Fibroblast of mammary gland (primary cell): ENCODE results near the gene TOP2A.

ENCODE experiments used
- DNase-seq: peaks from one replicate; pipeline ENCODE4 v3.0.0-alpha.2; 2010; ENCODE audit warnings: low read depth
- H3K4me3 ChIP-seq: 2 replicates; pipeline ENCODE4 v1.5.1; 2011; ENCODE audit warnings: low read depth, mild to moderate bottlenecking, low read length, moderate library complexity; ENCODE audit not compliant: control insufficient read depth
- TF ChIP-seq, protein P1 (sequence below): conservative IDR thresholded peaks from 2 replicates; pipeline ENCODE4 v1.5.1; 2011; ENCODE audit warnings: low read depth, low read length, inconsistent platforms; ENCODE audit not compliant: control insufficient read depth, insufficient read depth

Gene TOP2A

GRCh38 chr17:40457964-40458791 is 40.5 kb upstream of the TOP2A start:
- TF ChIP-seq, protein P1, sequence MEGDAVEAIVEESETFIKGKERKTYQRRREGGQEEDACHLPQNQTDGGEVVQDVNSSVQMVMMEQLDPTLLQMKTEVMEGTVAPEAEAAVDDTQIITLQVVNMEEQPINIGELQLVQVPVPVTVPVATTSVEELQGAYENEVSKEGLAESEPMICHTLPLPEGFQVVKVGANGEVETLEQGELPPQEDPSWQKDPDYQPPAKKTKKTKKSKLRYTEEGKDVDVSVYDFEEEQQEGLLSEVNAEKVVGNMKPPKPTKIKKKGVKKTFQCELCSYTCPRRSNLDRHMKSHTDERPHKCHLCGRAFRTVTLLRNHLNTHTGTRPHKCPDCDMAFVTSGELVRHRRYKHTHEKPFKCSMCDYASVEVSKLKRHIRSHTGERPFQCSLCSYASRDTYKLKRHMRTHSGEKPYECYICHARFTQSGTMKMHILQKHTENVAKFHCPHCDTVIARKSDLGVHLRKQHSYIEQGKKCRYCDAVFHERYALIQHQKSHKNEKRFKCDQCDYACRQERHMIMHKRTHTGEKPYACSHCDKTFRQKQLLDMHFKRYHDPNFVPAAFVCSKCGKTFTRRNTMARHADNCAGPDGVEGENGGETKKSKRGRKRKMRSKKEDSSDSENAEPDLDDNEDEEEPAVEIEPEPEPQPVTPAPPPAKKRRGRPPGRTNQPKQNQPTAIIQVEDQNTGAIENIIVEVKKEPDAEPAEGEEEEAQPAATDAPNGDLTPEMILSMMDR, result no peak
- DNase-seq, result peak; percentile 90
- H3K4me3 ChIP-seq, result no peak overlapping the region

GRCh38 chr17:40457369-40457768 is 39.7 kb upstream of the TOP2A start:
- no peak for DNase-seq
- no peak overlapping the region for H3K4me3 ChIP-seq
- TF ChIP-seq, protein P1, result no peak

DNA sequence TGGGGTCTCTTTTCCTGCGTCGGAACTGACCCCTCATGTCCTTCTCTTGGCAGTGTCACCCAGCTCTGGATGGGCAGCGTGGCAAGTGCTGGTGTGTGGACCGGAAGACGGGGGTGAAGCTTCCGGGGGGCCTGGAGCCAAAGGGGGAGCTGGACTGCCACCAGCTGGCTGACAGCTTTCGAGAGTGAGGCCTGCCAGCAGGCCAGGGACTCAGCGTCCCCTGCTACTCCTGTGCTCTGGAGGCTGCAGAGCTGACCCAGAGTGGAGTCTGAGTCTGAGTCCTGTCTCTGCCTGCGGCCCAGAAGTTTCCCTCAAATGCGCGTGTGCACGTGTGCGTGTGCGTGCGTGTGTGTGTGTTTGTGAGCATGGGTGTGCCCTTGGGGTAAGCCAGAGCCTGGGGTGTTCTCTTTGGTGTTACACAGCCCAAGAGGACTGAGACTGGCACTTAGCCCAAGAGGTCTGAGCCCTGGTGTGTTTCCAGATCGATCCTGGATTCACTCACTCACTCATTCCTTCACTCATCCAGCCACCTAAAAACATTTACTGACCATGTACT is 38.8 kb upstream of the TOP2A start:
- peak; percentile 55 for DNase-seq
- no peak overlapping the region for H3K4me3 ChIP-seq
- TF ChIP-seq, protein P1, result no peak

GRCh38 chr17:40454613-40454995 is 36.9 kb upstream of the TOP2A start:
- no peak for DNase-seq
- H3K4me3 ChIP-seq, result no peak overlapping the region
- TF ChIP-seq, protein P1, result no peak

DNA sequence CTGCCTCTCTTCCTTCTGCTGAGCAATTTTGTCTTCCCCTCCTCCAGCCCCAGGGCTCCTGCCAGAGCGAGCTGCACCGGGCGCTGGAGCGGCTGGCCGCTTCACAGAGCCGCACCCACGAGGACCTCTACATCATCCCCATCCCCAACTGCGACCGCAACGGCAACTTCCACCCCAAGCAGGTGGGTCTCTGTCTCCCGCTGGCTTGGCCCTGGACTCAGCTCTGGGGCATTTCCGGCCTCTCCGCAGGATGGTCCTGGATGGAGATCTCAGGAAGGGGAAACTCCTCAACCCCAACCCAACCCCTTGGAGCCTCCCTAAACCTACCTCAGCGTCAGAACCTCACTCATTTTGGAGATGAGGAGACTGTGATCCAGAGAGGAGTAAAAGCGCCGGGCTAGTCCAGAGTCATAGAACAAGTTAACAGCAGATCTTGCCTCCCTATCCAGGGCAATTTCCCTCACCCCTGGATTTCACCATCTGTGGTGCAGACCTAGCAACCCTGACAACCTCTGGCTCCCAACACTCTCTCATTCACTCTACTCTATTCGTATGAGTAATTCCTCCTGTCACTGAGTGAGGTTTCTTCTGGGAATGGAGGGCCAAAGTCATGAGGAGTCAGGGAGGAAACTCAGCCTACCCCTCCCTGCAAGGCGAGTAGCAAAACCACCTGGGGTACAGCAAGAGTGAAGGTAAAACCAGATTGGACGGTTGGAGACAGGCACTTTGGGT is 36.4 kb upstream of the TOP2A start:
- DNase-seq, result peak; percentile 93
- TF ChIP-seq, protein P1, result no peak
- peak overlapping the region; percentile 17 for H3K4me3 ChIP-seq

DNA sequence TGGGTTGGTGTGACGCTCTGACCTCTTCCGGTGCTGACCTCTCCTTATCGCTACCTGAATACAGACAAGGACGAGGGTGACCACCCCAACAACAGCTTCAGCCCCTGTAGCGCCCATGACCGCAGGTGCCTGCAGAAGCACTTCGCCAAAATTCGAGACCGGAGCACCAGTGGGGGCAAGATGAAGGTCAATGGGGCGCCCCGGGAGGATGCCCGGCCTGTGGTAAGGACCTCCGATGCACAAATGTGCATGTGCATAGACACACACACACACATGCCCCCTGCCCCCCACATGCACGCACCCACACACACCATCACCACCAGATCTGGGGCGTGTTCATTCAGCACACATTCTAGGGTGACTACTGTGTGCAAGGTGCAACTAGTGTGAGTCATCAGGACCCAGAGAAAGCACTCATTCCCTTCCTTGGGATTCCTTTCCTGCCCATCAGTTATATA is 35.3 kb upstream of the TOP2A start:
- H3K4me3 ChIP-seq, result peak overlapping the region; percentile 9
- TF ChIP-seq, protein P1, result no peak
- peak; percentile 87 for DNase-seq
